Stimulated activated CD8-positive, alpha-beta memory T cell treated with anti-CD3 and anti-CD28 coated beads, Interleukin-7, amount 100 ng/mL, for 4 hours (primary cell): ENCODE results near the gene PACSIN1.

Source experiments
- DNase-seq, 2 donors: peaks; one replicate each; pipeline ENCODE4 v3.0.0-alpha.2; 2020; ENCODE audit warnings: low read depth in 2 of 2

The PACSIN1 gene

GRCh38 chr6:34562350-34562749, 96.5 kb downstream of the PACSIN1 start:
- DNase-seq, result no peak

- no peak for DNase-seq
Observed at GRCh38 chr6:34562861-34563512, 97.1 kb downstream of the PACSIN1 start.

- DNase-seq, result no peak
Observed at GRCh38 chr6:34563513-34563870, 97.6 kb downstream of the PACSIN1 start.

GRCh38 chr6:34564181-34564580, 98.3 kb downstream of the PACSIN1 start:
- DNase-seq, result no peak

- no peak for DNase-seq
Observed at GRCh38 chr6:34565722-34566137, 99.9 kb downstream of the PACSIN1 start.

- DNase-seq, result no peak
Observed at GRCh38 chr6:34566830-34567546, 101.1 kb downstream of the PACSIN1 start.

GRCh38 chr6:34568341-34569201, 102.7 kb downstream of the PACSIN1 start:
- DNase-seq, result no peak

- DNase-seq, result no peak
Observed at GRCh38 chr6:34569361-34569973, 103.6 kb downstream of the PACSIN1 start.

GRCh38 chr6:34570066-34570833, 104.4 kb downstream of the PACSIN1 start:
- DNase-seq, result no peak

- DNase-seq, result no peak
Observed at GRCh38 chr6:34571388-34571787, 105.5 kb downstream of the PACSIN1 start.

GRCh38 chr6:34572021-34572420, 106.1 kb downstream of the PACSIN1 start:
- DNase-seq, result no peak

- no peak for DNase-seq
Observed at GRCh38 chr6:34572585-34572984, 106.7 kb downstream of the PACSIN1 start.

GRCh38 chr6:34573567-34574183, 107.8 kb downstream of the PACSIN1 start:
- no peak for DNase-seq

GRCh38 chr6:34574647-34575293, 108.9 kb downstream of the PACSIN1 start:
- no peak for DNase-seq

GRCh38 chr6:34575326-34575725, 109.5 kb downstream of the PACSIN1 start:
- no peak for DNase-seq

GRCh38 chr6:34576286-34576955, 110.5 kb downstream of the PACSIN1 start:
- DNase-seq, result no peak

GRCh38 chr6:34578445-34579262, 112.8 kb downstream of the PACSIN1 start:
- DNase-seq, result no peak

- DNase-seq, result no peak
Observed at GRCh38 chr6:34580707-34581560, 115.1 kb downstream of the PACSIN1 start.
